Measurements from ENCODE around the gene SYNGR3. TPM values are rescaled to one million over a fixed set of nuclear protein-coding genes. Genes with fewer than 3 reads are reported as not detected.

Gene SYNGR3
- total and polyA plus RNA-seq, 2 donors (not counting 1 experiment from before 2014, with no cell fraction given), result 1.8 TPM

DNA sequence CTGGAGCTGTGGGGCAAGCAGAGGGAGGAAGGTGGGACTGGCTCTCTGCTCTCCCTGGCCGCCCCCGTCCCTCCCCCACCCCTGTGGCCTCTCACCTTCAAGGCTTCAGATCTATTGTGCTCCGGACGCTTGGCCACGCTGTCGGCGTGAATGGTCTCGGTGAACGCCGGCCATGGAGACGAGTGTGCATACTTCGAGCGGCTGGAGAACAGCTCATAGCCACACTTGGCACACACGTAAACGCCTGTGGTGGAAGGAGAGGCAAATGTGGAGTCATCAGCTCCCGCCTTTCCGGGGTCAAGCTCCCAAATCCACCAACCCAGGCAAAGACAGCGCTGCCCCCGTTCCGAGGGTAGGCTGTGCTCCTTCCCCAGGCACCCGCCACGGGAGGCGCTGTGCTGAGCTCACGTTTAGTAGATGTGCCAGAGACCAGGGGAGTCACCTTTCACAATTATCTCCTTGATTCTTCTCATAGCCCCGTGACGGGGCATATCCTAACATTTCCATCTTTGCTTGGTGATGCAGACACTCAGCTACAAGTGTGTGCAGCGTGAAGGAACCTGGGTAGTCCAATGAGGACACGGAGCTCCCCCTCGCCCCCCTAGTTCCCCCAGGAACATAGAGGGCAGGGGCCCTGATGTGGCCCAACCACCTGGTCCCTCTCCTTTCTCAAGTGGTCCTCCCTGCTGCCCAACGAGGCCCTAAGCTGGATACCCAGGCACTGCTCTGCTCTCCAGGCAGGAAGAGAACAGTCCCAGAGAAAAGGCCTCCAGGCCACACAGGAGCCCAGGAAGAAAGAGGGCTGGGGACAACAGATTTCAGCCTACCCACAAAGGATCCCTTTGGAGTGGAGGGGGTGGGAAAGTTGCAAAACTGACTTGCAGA, 48.4 kb upstream of the SYNGR3 start:
- peak overlapping the region in 3 of 4 experiments; percentile 79 to 83 (median 81) for H3K4me3 ChIP-seq (replicated peaks in 1 of 4; ENCODE audit: control extremely low read depth in 1 of 4, insufficient read depth in 1 of 4, low read depth in 3 of 4, low read length in 4 of 4)
- H3K36me3 ChIP-seq (ENCODE audit: control insufficient read depth, insufficient read depth, low read length), result peaks cover 8% of the 10 kb centered on the region
- H3K27me3 ChIP-seq (ENCODE audit: control insufficient read depth, insufficient read depth, low read length), result no peaks in the 10 kb centered on the region
- H3K79me2 ChIP-seq (ENCODE audit: control insufficient read depth, insufficient read depth, low read length), result no peaks in the 10 kb centered on the region
- TF ChIP-seq, protein P1, sequence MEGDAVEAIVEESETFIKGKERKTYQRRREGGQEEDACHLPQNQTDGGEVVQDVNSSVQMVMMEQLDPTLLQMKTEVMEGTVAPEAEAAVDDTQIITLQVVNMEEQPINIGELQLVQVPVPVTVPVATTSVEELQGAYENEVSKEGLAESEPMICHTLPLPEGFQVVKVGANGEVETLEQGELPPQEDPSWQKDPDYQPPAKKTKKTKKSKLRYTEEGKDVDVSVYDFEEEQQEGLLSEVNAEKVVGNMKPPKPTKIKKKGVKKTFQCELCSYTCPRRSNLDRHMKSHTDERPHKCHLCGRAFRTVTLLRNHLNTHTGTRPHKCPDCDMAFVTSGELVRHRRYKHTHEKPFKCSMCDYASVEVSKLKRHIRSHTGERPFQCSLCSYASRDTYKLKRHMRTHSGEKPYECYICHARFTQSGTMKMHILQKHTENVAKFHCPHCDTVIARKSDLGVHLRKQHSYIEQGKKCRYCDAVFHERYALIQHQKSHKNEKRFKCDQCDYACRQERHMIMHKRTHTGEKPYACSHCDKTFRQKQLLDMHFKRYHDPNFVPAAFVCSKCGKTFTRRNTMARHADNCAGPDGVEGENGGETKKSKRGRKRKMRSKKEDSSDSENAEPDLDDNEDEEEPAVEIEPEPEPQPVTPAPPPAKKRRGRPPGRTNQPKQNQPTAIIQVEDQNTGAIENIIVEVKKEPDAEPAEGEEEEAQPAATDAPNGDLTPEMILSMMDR (conservative IDR thresholded peaks at IDR 0.05 in 1 of 2, IDR thresholded peaks at IDR 0.05 in 1 of 2; ENCODE audit: low read depth in 1 of 2, low read length in 2 of 2), result peak in 1 of 2 donors; percentile 29
- TF ChIP-seq EZH2 (IDR thresholded peaks at IDR 0.05; ENCODE audit: low read length, missing control alignments), result no peak
- no peak overlapping the region for H2AFZ ChIP-seq (ENCODE audit: low read length)
- no peak overlapping the region for H3K9ac ChIP-seq (ENCODE audit: insufficient read depth, low read length)
- H3K4me2 ChIP-seq (ENCODE audit: extremely low read depth, insufficient read depth, low read length), result peak overlapping the region; percentile 92
- H4K20me1 ChIP-seq (ENCODE audit: control insufficient read depth, extremely low read depth, insufficient read depth, low read length), result no peaks in the 10 kb centered on the region
- no peak overlapping the region for H3K27ac ChIP-seq (ENCODE audit: insufficient read depth, low read length)
- no peaks in the 10 kb centered on the region for H3K9me3 ChIP-seq (ENCODE audit: control insufficient read depth, insufficient read depth, low read depth, low read length)
- H3K4me1 ChIP-seq (ENCODE audit: control insufficient read depth, extremely low read depth, insufficient read depth, low read length), result peaks cover 7% of the 10 kb centered on the region
- DNase-seq (ENCODE audit: low read depth in 2 of 2), result peak; percentile 33 to 96

DNA sequence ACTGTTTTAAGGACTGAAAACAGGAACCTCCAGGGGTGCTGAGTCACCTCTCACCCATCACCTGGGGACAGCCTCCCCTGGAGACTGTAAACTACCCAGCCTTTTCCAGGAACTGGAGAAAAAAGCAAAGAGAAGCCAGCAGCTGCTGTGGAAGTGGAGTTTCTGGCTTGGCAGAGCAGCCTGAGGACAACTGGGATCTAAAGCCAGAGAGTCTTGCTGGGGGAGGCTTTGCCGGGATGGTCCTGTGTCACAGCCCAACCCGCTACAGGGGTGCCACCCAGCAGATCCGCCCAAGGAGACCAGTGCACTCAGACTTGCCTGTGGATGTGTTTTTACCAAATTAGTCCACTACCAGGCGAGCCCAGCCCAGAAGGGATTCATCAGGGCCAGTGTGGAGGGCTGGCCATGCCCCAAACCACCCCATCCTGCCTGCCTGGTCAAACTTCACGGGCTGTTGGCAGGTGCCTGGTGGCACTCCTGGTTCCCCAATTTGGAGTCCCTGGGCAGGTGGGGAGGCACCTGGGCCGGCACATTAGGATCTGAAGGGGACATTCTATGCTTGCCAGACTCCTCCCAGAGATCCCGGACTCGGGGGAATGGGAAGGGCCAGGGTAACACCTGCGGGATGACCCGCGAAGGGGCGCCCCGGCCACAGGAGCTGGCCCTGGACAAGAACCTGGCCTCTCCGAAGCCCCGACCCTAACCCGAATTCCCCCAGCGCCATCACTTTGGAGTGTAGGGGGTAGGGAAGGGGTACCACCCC, 47.5 kb upstream of the SYNGR3 start:
- peak in 1 of 2 donors; percentile 35 for DNase-seq (ENCODE audit: low read depth in 2 of 2)

More for the DNA sequence above, 47.5 kb upstream of the SYNGR3 start:
- no peaks in the 10 kb centered on the region for H3K9me3 ChIP-seq (ENCODE audit: control insufficient read depth, insufficient read depth, low read depth, low read length)
- peaks cover 7% of the 10 kb centered on the region for H3K4me1 ChIP-seq (ENCODE audit: control insufficient read depth, extremely low read depth, insufficient read depth, low read length)
- H2AFZ ChIP-seq (ENCODE audit: low read length), result peak overlapping the region; percentile 80
- no peaks in the 10 kb centered on the region for H3K79me2 ChIP-seq (ENCODE audit: control insufficient read depth, insufficient read depth, low read length)
- peaks cover 8% of the 10 kb centered on the region for H3K36me3 ChIP-seq (ENCODE audit: control insufficient read depth, insufficient read depth, low read length)
- H3K4me2 ChIP-seq (ENCODE audit: extremely low read depth, insufficient read depth, low read length), result peak overlapping the region; percentile 92
- no peaks in the 10 kb centered on the region for H3K27me3 ChIP-seq (ENCODE audit: control insufficient read depth, insufficient read depth, low read length)
- peak overlapping the region; percentile 76 for H3K9ac ChIP-seq (ENCODE audit: insufficient read depth, low read length)
- no peak overlapping the region for H3K27ac ChIP-seq (ENCODE audit: insufficient read depth, low read length)
- H4K20me1 ChIP-seq (ENCODE audit: control insufficient read depth, extremely low read depth, insufficient read depth, low read length), result no peaks in the 10 kb centered on the region
- TF ChIP-seq, protein P1 (conservative IDR thresholded peaks at IDR 0.05 in 1 of 2, IDR thresholded peaks at IDR 0.05 in 1 of 2; ENCODE audit: low read depth in 1 of 2, low read length in 2 of 2), result no peak
- TF ChIP-seq EZH2 (IDR thresholded peaks at IDR 0.05; ENCODE audit: low read length, missing control alignments), result no peak
- peak overlapping the region; percentile 79 to 93 (median 82) for H3K4me3 ChIP-seq (replicated peaks in 1 of 4; ENCODE audit: control extremely low read depth in 1 of 4, insufficient read depth in 1 of 4, low read depth in 3 of 4, low read length in 4 of 4)

Data from fibroblast of lung (primary cell).